Activated CD4-positive, alpha-beta T cell treated with anti-CD3 and anti-CD28 coated beads, Interleukin-2, Interleukin-6, amounts not matched to agents 100 ng/mL and 50 ng/mL, durations not matched to agents 16 hours and 8 hours (primary cell): ENCODE data around the gene DPP7.

ENCODE experiments used
- DNase-seq: peaks from one replicate; pipeline ENCODE4 v3.0.0-alpha.2; 2020

Gene DPP7

GRCh38 chr9:137110147-137110910 is 4.2 kb downstream of the DPP7 start:
- DNase-seq: no peak

GRCh38 chr9:137109250-137110146 is 5.0 kb downstream of the DPP7 start:
- DNase-seq: no peak

GRCh38 chr9:137108608-137109249 is 5.8 kb downstream of the DPP7 start:
- no peak for DNase-seq

GRCh38 chr9:137107982-137108381 is 6.6 kb downstream of the DPP7 start:
- no peak for DNase-seq

- DNase-seq: no peak
These were observed 7.1 kb downstream of the DPP7 start for GRCh38 chr9:137107312-137107921.

- no peak for DNase-seq
These were observed 7.8 kb downstream of the DPP7 start for GRCh38 chr9:137106662-137107250.

- DNase-seq: no peak
These were observed 8.5 kb downstream of the DPP7 start for GRCh38 chr9:137105814-137106661.

GRCh38 chr9:137103206-137103999 is 11.1 kb downstream of the DPP7 start:
- DNase-seq: no peak

- DNase-seq: no peak
These were observed 15.3 kb downstream of the DPP7 start for GRCh38 chr9:137099231-137099630.

GRCh38 chr9:137097761-137098462 is 16.6 kb downstream of the DPP7 start:
- DNase-seq: no peak

- DNase-seq: no peak
These were observed 17.6 kb downstream of the DPP7 start for GRCh38 chr9:137096785-137097546.

GRCh38 chr9:137095664-137096517 is 18.6 kb downstream of the DPP7 start:
- peak; percentile 93 for DNase-seq

- DNase-seq: no peak
These were observed 25.1 kb downstream of the DPP7 start for GRCh38 chr9:137089232-137089947.

GRCh38 chr9:137088121-137088520 is 26.4 kb downstream of the DPP7 start:
- DNase-seq: no peak

GRCh38 chr9:137087409-137087925 is 27.1 kb downstream of the DPP7 start:
- DNase-seq: peak; percentile 36

- DNase-seq: peak; percentile 100
These were observed 27.8 kb downstream of the DPP7 start, which contains the start of gene MAN1B1 for GRCh38 chr9:137086531-137087408. MAN1B1 (plus strand) TSS chr9:137086985; CDS start chr9:137087000, 15 bp downstream.
